AML-193 (cell line): ENCODE data around the gene REV3L.
A peak's percentile ranks its signal among the peaks of the same experiment; 100 is the strongest.
"Not testable (repeated sequence)": the region's sequence is repeated elsewhere in the genome, so short reads cannot be mapped to it uniquely, and the experiment has no call there.

Experiments used
- DNase-seq, 2 experiments: peaks; one replicate each; lab custom pipeline; 2025; lab: John Stamatoyannopoulos, UW

Gene REV3L

GRCh38 chr6:111379302-111379701 is 103.7 kb downstream of the REV3L start:
- no peak for DNase-seq

- no peak for DNase-seq
Measured at GRCh38 chr6:111377558-111378120, 105.4 kb downstream of the REV3L start.

GRCh38 chr6:111367393-111368088 is 115.5 kb downstream of the REV3L start:
- no peak for DNase-seq

- DNase-seq = peak; percentile 7 to 26
Measured at GRCh38 chr6:111361648-111362047, 121.4 kb downstream of the REV3L start.

GRCh38 chr6:111358454-111358853 is 124.6 kb downstream of the REV3L start:
- DNase-seq = no peak

GRCh38 chr6:111357705-111358104 is 125.3 kb downstream of the REV3L start:
- DNase-seq = no peak

GRCh38 chr6:111356551-111356950 is 126.5 kb downstream of the REV3L start:
- DNase-seq = no peak

GRCh38 chr6:111354758-111355555 is 128.1 kb downstream of the REV3L start:
- DNase-seq = no peak

GRCh38 chr6:111353912-111354462 is 129.0 kb downstream of the REV3L start:
- no peak for DNase-seq

- no peak for DNase-seq
Measured at GRCh38 chr6:111347589-111347988, 135.4 kb downstream of the REV3L start.

GRCh38 chr6:111342913-111343312 is 140.1 kb downstream of the REV3L start:
- DNase-seq = no peak

- DNase-seq = no peak
Measured at GRCh38 chr6:111339294-111339693, 143.7 kb downstream of the REV3L start.

GRCh38 chr6:111338843-111339242 is 144.2 kb downstream of the REV3L start:
- no peak for DNase-seq

- DNase-seq = no peak
Measured at GRCh38 chr6:111337829-111338236, 145.2 kb downstream of the REV3L start.

- no peak for DNase-seq
Measured at GRCh38 chr6:111329882-111330633, 153.0 kb downstream of the REV3L start.

- no peak for DNase-seq
Measured at GRCh38 chr6:111326563-111326962, 156.5 kb downstream of the REV3L start.

GRCh38 chr6:111322145-111322544 is 160.9 kb downstream of the REV3L start:
- DNase-seq = no peak

GRCh38 chr6:111307950-111308349 is 175.1 kb downstream of the REV3L start:
- DNase-seq = not testable (repeated sequence)

GRCh38 chr6:111307275-111307858 is 175.7 kb downstream of the REV3L start:
- DNase-seq = no peak

GRCh38 chr6:111306104-111306888 is 176.7 kb downstream of the REV3L start:
- DNase-seq = no peak

GRCh38 chr6:111301946-111302345 is 181.1 kb downstream of the REV3L start:
- DNase-seq = no peak
